K562 (cell line): ENCODE results near the gene LRP1B. TPM values are rescaled to one million over a fixed set of nuclear protein-coding genes. Genes with fewer than 3 reads are reported as not detected.

Experiments used
- ATAC-seq: fragments of 200-7000 bp; cut with Tn5 transposase; 3 replicates; pipeline ENCODE4 v1.9.1; 2020; ENCODE audit warnings: moderate library complexity
- BruUV-seq: library from RNA; stranded (reverse); fragments of 400-500 nt; replicated peaks from 2 replicates; lab custom pipeline; 2021; lab: Mats Ljungman, UMichigan
- CTCF ChIA-PET: fragments of 300-600 bp; formaldehyde crosslinking; extraction: SDS; loops from one replicate; lab custom pipeline; 2021; ENCODE audit warnings: low intra/inter-chr PET ratio; lab: Yijun Ruan, JAX
- POLR2A ChIA-PET: fragments of 300-600, 350-650 bp; sonication (Branson Sonifier 250); formaldehyde crosslinking; extraction: SDS; loops from one replicate; lab custom pipeline; 2021; ENCODE audit warnings: antibody characterized with exemption, inconsistent platforms; lab: Yijun Ruan, JAX
- DNase-seq, 4 experiments: peaks; one replicate each; pipeline versions ENCODE4 v3.0.0 to v3.0.0-alpha.2; 2011 to 2018; ENCODE audit warnings: low spot score in 3 of 4, mixed read lengths in 3 of 4; ENCODE audit errors: extremely low read depth in 1 of 4
- FAIRE-seq: peaks from 2 replicates; lab custom pipeline; 2011; peaks lifted over from hg19 to GRCh38; lab: Jason Lieb, UNC
- H2AFZ ChIP-seq: 2 replicates; pipeline ENCODE4 v1.6.0; 2011; ENCODE audit warnings: low read depth, low read length, control low read depth, inconsistent platforms
- H3K27ac ChIP-seq: fragments of 200-600 bp; 3 replicates; pipeline ENCODE4 v1.8.0; 2011; ENCODE audit warnings: low read depth, mild to moderate bottlenecking, control low read depth, inconsistent platforms, low read length, moderate library complexity, mixed read lengths; ENCODE audit errors: extremely low read depth
- H3K27me3 ChIP-seq, 2 experiments: fragments of 300-600 bp in 1 of 2; 2 replicates in 1 of 2; 3 replicates in 1 of 2; pipeline versions ENCODE4 v1.6.0 to v1.8.0; 2011; ENCODE audit warnings: inconsistent platforms in 2 of 2, low read length in 2 of 2, mild to moderate bottlenecking in 1 of 2, mixed read lengths in 1 of 2, moderate library complexity in 1 of 2; ENCODE audit not compliant: control insufficient read depth in 2 of 2, insufficient read depth in 2 of 2
- H3K36me3 ChIP-seq: fragments of 300-600 bp; 3 replicates; pipeline ENCODE4 v1.8.0; 2011; ENCODE audit warnings: mild to moderate bottlenecking, low read length, inconsistent platforms; ENCODE audit not compliant: control insufficient read depth, insufficient read depth
- H3K4me1 ChIP-seq, 2 experiments: fragments of 200-600 bp in 1 of 2; replicated peaks in 1 of 2; 2 replicates in 1 of 2; 3 replicates in 1 of 2; pipeline versions ENCODE4 v1.5.1 to v1.8.0; 2011; ENCODE audit warnings: inconsistent platforms in 2 of 2, low read length in 2 of 2, mild to moderate bottlenecking in 1 of 2, mixed read lengths in 1 of 2, moderate library complexity in 1 of 2; ENCODE audit not compliant: control insufficient read depth in 2 of 2, insufficient read depth in 2 of 2
- H3K4me2 ChIP-seq: 2 replicates; pipeline ENCODE4 v1.6.1; 2011; ENCODE audit warnings: low read length, control low read depth, inconsistent platforms, mixed read lengths; ENCODE audit not compliant: insufficient read depth
- H3K4me3 ChIP-seq: fragments of 200-600 bp; sonication (generic), shearing (Covaris generic); 2 replicates; pipeline ENCODE4 v1.5.1; 2016; ENCODE audit warnings: control low read depth, inconsistent platforms
- H3K79me2 ChIP-seq: fragments of 200-600 bp; 3 replicates; pipeline ENCODE4 v1.8.0; 2011; ENCODE audit warnings: low read length, inconsistent platforms; ENCODE audit not compliant: control insufficient read depth, insufficient read depth
- H3K9ac ChIP-seq, 2 experiments: 2 replicates each; pipeline versions ENCODE4 v1.6.0 to v1.6.1; 2011; ENCODE audit warnings: low read depth in 2 of 2, low read length in 2 of 2, control low read depth in 1 of 2, inconsistent platforms in 1 of 2, mild to moderate bottlenecking in 1 of 2, mixed read lengths in 1 of 2; ENCODE audit not compliant: insufficient read depth in 1 of 2
- H3K9me1 ChIP-seq: one replicate; pipeline ENCODE4 v1.6.0; 2011; ENCODE audit warnings: inconsistent platforms, mild to moderate bottlenecking, low read length, moderate library complexity; ENCODE audit not compliant: control insufficient read depth, insufficient read depth
- H3K9me3 ChIP-seq: replicated peaks from 2 replicates; pipeline ENCODE4 v1.5.1; 2011; ENCODE audit warnings: low read depth, low read length, inconsistent platforms; ENCODE audit not compliant: control insufficient read depth, insufficient read depth
- H4K20me1 ChIP-seq: replicated peaks from 2 replicates; pipeline ENCODE4 v1.6.1; 2011; ENCODE audit warnings: low read length, inconsistent platforms, mixed read lengths; ENCODE audit not compliant: control insufficient read depth, insufficient read depth
- DIDO1 ChIP-seq: fragments of 450-650 bp; IDR thresholded peaks from 2 replicates; pipeline ENCODE4 v1.6.1; 2016; ENCODE audit warnings: low read depth, missing biosample characterization, missing genetic modification characterization
- SMC3 ChIP-seq: conservative IDR thresholded peaks from 2 replicates; pipeline ENCODE4 v1.6.1; 2011; ENCODE audit warnings: low read depth, low read length, improper control_type of control experiment; ENCODE audit not compliant: insufficient read depth
- STAG1 ChIP-seq: sonication (generic); formaldehyde crosslinking; IDR thresholded peaks from 2 replicates; pipeline ENCODE4 v1.5.0; 2020; ENCODE audit warnings: missing genetic modification reagents, borderline replicate concordance
- TAL1 ChIP-seq: fragments of 450-650 bp; IDR thresholded peaks from 2 replicates; pipeline ENCODE4 v1.6.1; 2016; ENCODE audit warnings: mild to moderate bottlenecking
- ZNF174 ChIP-seq: fragments of 250-450 bp; sonication (Bioruptor Pico); IDR thresholded peaks from 2 replicates; pipeline ENCODE4 v1.4.0; 2020; ENCODE audit warnings: mild to moderate bottlenecking
- ZNF184 ChIP-seq: sonication (generic); formaldehyde crosslinking; IDR thresholded peaks from 2 replicates; pipeline ENCODE4 v1.5.0; 2020; ENCODE audit warnings: missing genetic modification reagents
- ZNF668 ChIP-seq: fragments of 250-450 bp; sonication (Bioruptor Pico); IDR thresholded peaks from 2 replicates; pipeline ENCODE4 v1.8.0; 2022; ENCODE audit warnings: mild to moderate bottlenecking, inconsistent platforms
- WGBS: fragments of 100-300 bp; shearing (Covaris generic); methylation state at CpG from one replicate; pipeline ENCODE4 v1.1.6; 2016; ENCODE audit warnings: low coverage, mixed read lengths; ENCODE audit not compliant: insufficient coverage; ENCODE audit errors: missing lambda C conversion rate; 5-methylcytosine and 5-hydroxymethylcytosine counted together
- in situ Hi-C: fragments of 300-500 bp; cut with MboI; formaldehyde crosslinking; loops from 4 replicates; pipeline ENCODE4 v1.15.0; 2018; ENCODE audit warnings: inconsistent platforms, mixed read lengths
- intact Hi-C: fragments of 100-400 bp; cut with micrococcal nuclease; formaldehyde crosslinking; loops from 2 replicates; pipeline ENCODE4 v1.14.2; 2022
- polyA plus RNA-seq, 8 experiments: library from polyadenylated mRNA; depleted of rRNA in 4 of 8; stranded (reverse) in 5 of 8; unstranded in 3 of 8; fragments of >200 nt; fragmentation: Nextera tagmentation in 2 of 8; fragmentation: Illumina TruSeq in 1 of 8; extraction: Ambion mirVana in 2 of 8; extraction: Trizol in 1 of 8; gene quantifications; 2 replicates each; pipeline versions ENCODE4 v1.2.1 to v1.2.3, GENCODE V29; 2011 to 2014; ENCODE audit warnings: inconsistent platforms in 1 of 8, missing spikeins in 1 of 8
- total RNA-seq, 7 experiments: library from RNA; depleted of rRNA in 6 of 7; stranded (reverse); fragments of >200 nt in 6 of 7; fragmentation: Illumina TruSeq in 2 of 7; extraction: Trizol in 2 of 7; gene quantifications; 2 replicates each; pipeline versions ENCODE4 v1.2.1 to v1.2.3, GENCODE V29; 2011 to 2021; ENCODE audit warnings: low replicate concordance in 1 of 7
- TF ChIP-seq, protein P1 (sequence below): IDR thresholded peaks from 2 replicates; pipeline ENCODE4 v1.6.1; 2011; ENCODE audit not compliant: insufficient read length; ENCODE audit errors: extremely low read depth
- TF ChIP-seq, protein P2 (sequence below): fragments of 450-650 bp; IDR thresholded peaks from 2 replicates; pipeline ENCODE4 v1.6.1; 2018; ENCODE audit warnings: mild to moderate bottlenecking, low read depth; ENCODE audit not compliant: partially characterized antibody
- TF ChIP-seq, protein P3 (sequence below): fragments of 250-450 bp; sonication (Bioruptor Pico); IDR thresholded peaks from 2 replicates; pipeline ENCODE4 v1.4.0; 2020; ENCODE audit warnings: mild to moderate bottlenecking, moderate library complexity

Gene LRP1B
- total and polyA plus RNA-seq, 9 of the 15 experiments (the other 6 are each of a cell fraction or from before 2014, with no cell fraction given): not detected

DNA sequence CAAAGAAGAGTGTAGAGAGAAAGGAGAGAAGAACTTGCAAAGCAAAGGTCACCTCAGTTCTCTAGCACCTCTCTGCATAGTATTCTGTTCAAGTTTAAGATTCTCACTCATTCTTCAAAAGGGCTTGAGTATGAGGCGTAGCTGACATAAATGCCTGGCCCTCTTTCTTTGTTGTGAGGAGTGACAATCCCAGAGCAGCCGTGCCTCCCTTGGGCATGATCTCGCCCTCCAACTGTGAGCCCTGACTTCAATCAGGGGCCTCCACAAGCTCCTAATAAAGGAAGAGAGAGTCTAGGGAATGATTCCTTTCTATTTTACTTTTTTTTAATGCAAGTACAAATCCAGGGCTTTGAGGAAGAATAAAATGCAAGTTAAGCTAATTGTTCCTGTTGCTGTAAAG is 402.7 kb downstream of the LRP1B start (continued):
- TF ChIP-seq, protein P1, sequence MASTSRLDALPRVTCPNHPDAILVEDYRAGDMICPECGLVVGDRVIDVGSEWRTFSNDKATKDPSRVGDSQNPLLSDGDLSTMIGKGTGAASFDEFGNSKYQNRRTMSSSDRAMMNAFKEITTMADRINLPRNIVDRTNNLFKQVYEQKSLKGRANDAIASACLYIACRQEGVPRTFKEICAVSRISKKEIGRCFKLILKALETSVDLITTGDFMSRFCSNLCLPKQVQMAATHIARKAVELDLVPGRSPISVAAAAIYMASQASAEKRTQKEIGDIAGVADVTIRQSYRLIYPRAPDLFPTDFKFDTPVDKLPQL: no peak
- TF ChIP-seq STAG1 (CRISPR knock-in tag) (no peak), DIDO1 (no peak)

DNA sequence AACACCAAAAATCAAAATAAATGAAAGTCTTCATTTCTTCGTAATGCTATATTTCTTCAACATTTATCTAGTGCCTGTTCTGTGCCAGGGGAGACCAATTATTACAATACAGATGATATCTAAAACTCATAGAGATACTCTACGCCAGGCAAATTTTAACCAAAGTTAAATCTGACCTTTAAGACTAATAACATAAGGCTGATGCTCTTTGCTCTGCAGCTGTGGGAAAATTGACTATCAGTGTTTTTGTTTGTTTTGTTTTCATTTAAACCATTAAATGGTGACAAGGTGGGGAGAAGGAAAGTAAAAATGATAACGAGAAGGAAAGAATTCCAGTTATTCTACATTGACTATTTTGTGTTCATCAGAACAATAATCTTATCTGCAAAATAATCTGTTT is 406.4 kb downstream of the LRP1B start:
- intact Hi-C loops: no loop called here
- H3K4me3 ChIP-seq: no peak overlapping the region
- FAIRE-seq (no peak), DNase-seq (no peak), ATAC-seq (no peak)
- H2AFZ ChIP-seq: no peak overlapping the region
- no peak overlapping the region for H3K9ac ChIP-seq
- H3K27me3 ChIP-seq: no peaks in the 10 kb centered on the region
- H4K20me1 ChIP-seq: no peaks in the 10 kb centered on the region
- H3K4me2 ChIP-seq: no peak overlapping the region
- BruUV-seq: no TSS peak
- in situ Hi-C loops: no loop called here
- ChIA-PET CTCF (no interaction called here), POLR2A (no interaction called here)
- H3K9me1 ChIP-seq: no peaks in the 10 kb centered on the region
- H3K79me2 ChIP-seq: no peaks in the 10 kb centered on the region
- no peaks in the 10 kb centered on the region for H3K9me3 ChIP-seq
- no peak for TF ChIP-seq ZNF184 (CRISPR knock-in tag)
- TF ChIP-seq ZNF174 (CRISPR knock-in tag): no peak
- TF ChIP-seq, protein P2, sequence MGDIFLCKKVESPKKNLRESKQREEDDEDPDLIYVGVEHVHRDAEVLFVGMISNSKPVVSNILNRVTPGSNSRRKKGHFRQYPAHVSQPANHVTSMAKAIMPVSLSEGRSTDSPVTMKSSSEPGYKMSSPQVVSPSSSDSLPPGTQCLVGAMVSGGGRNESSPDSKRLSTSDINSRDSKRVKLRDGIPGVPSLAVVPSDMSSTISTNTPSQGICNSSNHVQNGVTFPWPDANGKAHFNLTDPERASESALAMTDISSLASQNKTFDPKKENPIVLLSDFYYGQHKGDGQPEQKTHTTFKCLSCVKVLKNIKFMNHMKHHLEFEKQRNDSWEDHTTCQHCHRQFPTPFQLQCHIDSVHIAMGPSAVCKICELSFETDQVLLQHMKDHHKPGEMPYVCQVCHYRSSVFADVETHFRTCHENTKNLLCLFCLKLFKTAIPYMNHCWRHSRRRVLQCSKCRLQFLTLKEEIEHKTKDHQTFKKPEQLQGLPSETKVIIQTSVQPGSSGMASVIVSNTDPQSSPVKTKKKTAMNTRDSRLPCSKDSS: no peak
- no peak for TF ChIP-seq ZNF668
- TF ChIP-seq, protein P3, sequence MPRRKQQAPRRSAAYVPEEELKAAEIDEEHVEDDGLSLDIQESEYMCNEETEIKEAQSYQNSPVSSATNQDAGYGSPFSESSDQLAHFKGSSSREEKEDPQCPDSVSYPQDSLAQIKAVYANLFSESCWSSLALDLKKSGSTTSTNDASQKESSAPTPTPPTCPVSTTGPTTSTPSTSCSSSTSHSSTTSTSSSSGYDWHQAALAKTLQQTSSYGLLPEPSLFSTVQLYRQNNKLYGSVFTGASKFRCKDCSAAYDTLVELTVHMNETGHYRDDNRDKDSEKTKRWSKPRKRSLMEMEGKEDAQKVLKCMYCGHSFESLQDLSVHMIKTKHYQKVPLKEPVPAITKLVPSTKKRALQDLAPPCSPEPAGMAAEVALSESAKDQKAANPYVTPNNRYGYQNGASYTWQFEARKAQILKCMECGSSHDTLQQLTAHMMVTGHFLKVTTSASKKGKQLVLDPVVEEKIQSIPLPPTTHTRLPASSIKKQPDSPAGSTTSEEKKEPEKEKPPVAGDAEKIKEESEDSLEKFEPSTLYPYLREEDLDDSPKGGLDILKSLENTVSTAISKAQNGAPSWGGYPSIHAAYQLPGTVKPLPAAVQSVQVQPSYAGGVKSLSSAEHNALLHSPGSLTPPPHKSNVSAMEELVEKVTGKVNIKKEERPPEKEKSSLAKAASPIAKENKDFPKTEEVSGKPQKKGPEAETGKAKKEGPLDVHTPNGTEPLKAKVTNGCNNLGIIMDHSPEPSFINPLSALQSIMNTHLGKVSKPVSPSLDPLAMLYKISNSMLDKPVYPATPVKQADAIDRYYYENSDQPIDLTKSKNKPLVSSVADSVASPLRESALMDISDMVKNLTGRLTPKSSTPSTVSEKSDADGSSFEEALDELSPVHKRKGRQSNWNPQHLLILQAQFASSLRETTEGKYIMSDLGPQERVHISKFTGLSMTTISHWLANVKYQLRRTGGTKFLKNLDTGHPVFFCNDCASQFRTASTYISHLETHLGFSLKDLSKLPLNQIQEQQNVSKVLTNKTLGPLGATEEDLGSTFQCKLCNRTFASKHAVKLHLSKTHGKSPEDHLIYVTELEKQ (CRISPR knock-in tag): no peak
- no peak for TF ChIP-seq TAL1
- no peak for TF ChIP-seq SMC3
- H3K36me3 ChIP-seq: no peaks in the 10 kb centered on the region
- WGBS: 0% methylated on average over 3 of the region's 3 CpGs
- H3K27ac ChIP-seq: no peak overlapping the region
- H3K4me1 ChIP-seq: no peaks in the 10 kb centered on the region
